Loucy (cell line): ENCODE measurements around the gene GTF2E1.
"Not testable (repeated sequence)": the region's sequence is repeated elsewhere in the genome, so short reads cannot be mapped to it uniquely, and the experiment has no call there.

ENCODE experiments used
- H2AFZ ChIP-seq: fragments of 200-600 bp; sonication (generic); 2 replicates; pipeline ENCODE4 v1.6.0; 2016; ENCODE audit warnings: antibody characterized with exemption, mild to moderate bottlenecking, low read length, moderate library complexity
- H3F3A ChIP-seq: fragments of 200-600 bp; 2 replicates; pipeline ENCODE4 v1.6.0; 2016; ENCODE audit warnings: antibody characterized with exemption, low read depth, mild to moderate bottlenecking
- H3K27me3 ChIP-seq: fragments of 200-600 bp; sonication (generic); 2 replicates; pipeline ENCODE4 v1.6.1; 2014; ENCODE audit warnings: low read length, mild to moderate bottlenecking; ENCODE audit not compliant: insufficient read depth, poor library complexity, severe bottlenecking
- H3K36me3 ChIP-seq: fragments of 200-600 bp; sonication (generic); 2 replicates; pipeline ENCODE4 v1.6.1; 2016; ENCODE audit warnings: low read length; ENCODE audit not compliant: insufficient read depth
- H3K4me1 ChIP-seq: fragments of 200-600 bp; sonication (generic); 2 replicates; pipeline ENCODE4 v1.5.1; 2014; ENCODE audit warnings: low read length, mild to moderate bottlenecking; ENCODE audit not compliant: insufficient read depth, poor library complexity, severe bottlenecking
- H3K4me2 ChIP-seq: fragments of 200-600 bp; sonication (generic); 2 replicates; pipeline ENCODE4 v1.6.0; 2014; ENCODE audit warnings: antibody characterized with exemption, low read length, low read depth, mild to moderate bottlenecking; ENCODE audit not compliant: poor library complexity, severe bottlenecking
- H3K4me3 ChIP-seq: fragments of 200-600 bp; sonication (generic); 2 replicates; pipeline ENCODE4 v1.5.1; 2014; ENCODE audit warnings: low read length, mild to moderate bottlenecking, mixed read lengths; ENCODE audit not compliant: poor library complexity, severe bottlenecking
- H3K79me2 ChIP-seq: fragments of 200-600 bp; sonication (generic); 2 replicates; pipeline ENCODE4 v1.6.1; 2014; ENCODE audit warnings: low read length; ENCODE audit not compliant: insufficient read depth
- H3K9ac ChIP-seq: fragments of 200-600 bp; sonication (generic); 2 replicates; pipeline ENCODE4 v1.6.0; 2014; ENCODE audit warnings: mild to moderate bottlenecking, low read depth, low read length, moderate library complexity; ENCODE audit not compliant: poor library complexity, severe bottlenecking
- H3K9me2 ChIP-seq: fragments of 200-600 bp; sonication (generic); replicated peaks from 2 replicates; pipeline ENCODE4 v1.6.1; 2016; ENCODE audit warnings: low read depth, low read length, mixed read lengths
- H3K9me3 ChIP-seq: fragments of 200-600 bp; sonication (generic); 2 replicates; pipeline ENCODE4 v1.6.1; 2014; ENCODE audit warnings: mild to moderate bottlenecking, antibody characterized with exemption, low read length, low read depth; ENCODE audit not compliant: insufficient read depth
- H4K20me1 ChIP-seq: fragments of 200-600 bp; sonication (generic); 2 replicates; pipeline ENCODE4 v1.6.0; 2014; ENCODE audit warnings: antibody characterized with exemption, low read length, mild to moderate bottlenecking; ENCODE audit not compliant: insufficient read depth, poor library complexity, severe bottlenecking
- CTCF ChIP-seq: fragments of 200-600 bp; sonication (generic); conservative IDR thresholded peaks from 2 replicates; pipeline ENCODE4 v1.5.1; 2014; ENCODE audit warnings: mild to moderate bottlenecking, antibody characterized with exemption, low read length
- EZH2phosphoT487 ChIP-seq: fragments of 200-600 bp; IDR thresholded peaks from 2 replicates; pipeline ENCODE4 v1.6.1; 2018; ENCODE audit warnings: antibody characterized with exemption, mild to moderate bottlenecking, moderate library complexity, borderline replicate concordance

Gene GTF2E1

GRCh38 chr3:120710369-120710768 lies 32.2 kb upstream of the GTF2E1 start:
- H3K4me1 ChIP-seq = no peaks in the 10 kb centered on the region
- no peaks in the 10 kb centered on the region for H3K79me2 ChIP-seq
- H3K4me2 ChIP-seq = no peak overlapping the region
- no peaks in the 10 kb centered on the region for H3F3A ChIP-seq
- no peak overlapping the region for H2AFZ ChIP-seq
- H4K20me1 ChIP-seq = no peaks in the 10 kb centered on the region
- H3K4me3 ChIP-seq = no peak overlapping the region
- no peaks in the 10 kb centered on the region for H3K9me3 ChIP-seq
- no peak overlapping the region for H3K9ac ChIP-seq
- H3K9me2 ChIP-seq = no peaks in the 10 kb centered on the region
- TF ChIP-seq EZH2phosphoT487 (no peak), CTCF (no peak)
- H3K36me3 ChIP-seq = peaks cover 4% of the 10 kb centered on the region; the same call in 1 of the 2 replicates
- no peaks in the 10 kb centered on the region for H3K27me3 ChIP-seq

- Histone ChIP-seq H3K4me3 (no peak overlapping the region), H3F3A (no peaks in the 10 kb centered on the region), H3K9ac (no peak overlapping the region), H3K4me2 (no peak overlapping the region), H3K27me3 (no peaks in the 10 kb centered on the region), H3K79me2 (no peaks in the 10 kb centered on the region), H4K20me1 (no peaks in the 10 kb centered on the region), H3K36me3 (peaks cover 4% of the 10 kb centered on the region; the same call in 1 of the 2 replicates), H3K4me1 (no peaks in the 10 kb centered on the region), H2AFZ (no peak overlapping the region), H3K9me2 (no peaks in the 10 kb centered on the region), H3K9me3 (no peaks in the 10 kb centered on the region)
- TF ChIP-seq EZH2phosphoT487 (no peak), CTCF (no peak)
Measured at GRCh38 chr3:120713262-120713661, 29.3 kb upstream of the GTF2E1 start.

- not testable (repeated sequence) for H3K9me2 ChIP-seq, H3K4me1 ChIP-seq, H4K20me1 ChIP-seq, H3K4me3 ChIP-seq, H3K9ac ChIP-seq, H3K36me3 ChIP-seq, H3F3A ChIP-seq, H3K4me2 ChIP-seq, H3K79me2 ChIP-seq, H3K9me3 ChIP-seq, H3K27me3 ChIP-seq
- H2AFZ ChIP-seq = peak overlapping the region; percentile 49; the same call in 1 of the 2 replicates
Measured at GRCh38 chr3:120719167-120719834, 23.2 kb upstream of the GTF2E1 start.

GRCh38 chr3:120726791-120727190 lies 15.8 kb upstream of the GTF2E1 start:
- no peak overlapping the region for H3K4me2 ChIP-seq

More at GRCh38 chr3:120726791-120727190, 15.8 kb upstream of the GTF2E1 start:
- no peaks in the 10 kb centered on the region for H4K20me1 ChIP-seq
- H3K9me3 ChIP-seq = no peaks in the 10 kb centered on the region
- no peaks in the 10 kb centered on the region for H3K4me1 ChIP-seq
- no peaks in the 10 kb centered on the region for H3K79me2 ChIP-seq
- H3K9ac ChIP-seq = no peak overlapping the region
- no peak overlapping the region for H3K4me3 ChIP-seq
- no peak overlapping the region for H2AFZ ChIP-seq
- H3K27me3 ChIP-seq = no peaks in the 10 kb centered on the region
- no peaks in the 10 kb centered on the region for H3K36me3 ChIP-seq
- no peaks in the 10 kb centered on the region for H3K9me2 ChIP-seq
- TF ChIP-seq CTCF (no peak), EZH2phosphoT487 (no peak)
- no peaks in the 10 kb centered on the region for H3F3A ChIP-seq
